ENCODE data around the gene CTSL.

Gene CTSL

DNA sequence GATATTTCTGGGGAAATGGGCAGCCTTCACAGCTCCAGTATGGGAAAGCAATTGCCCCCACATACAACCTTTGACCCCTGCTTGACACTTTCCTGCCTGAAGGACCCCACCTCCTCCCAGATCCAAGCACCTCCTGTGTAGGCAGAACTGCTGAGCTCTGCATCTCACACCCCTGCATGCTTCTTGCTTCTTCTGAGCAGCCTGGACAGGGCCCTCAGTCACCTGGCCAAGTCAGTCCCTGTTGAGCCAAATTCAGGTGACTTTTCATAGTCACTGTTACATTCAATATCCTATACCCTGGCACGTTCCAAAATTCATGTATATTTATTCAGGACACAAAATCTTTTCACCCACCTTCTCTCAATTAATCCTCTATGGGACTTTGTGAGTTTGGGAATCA lies 30.4 kb upstream of the CTSL start:
- Histone ChIP-seq H4K20me1 (peaks cover 0 to 28% (median 0%) of the 10 kb centered on the region in 11 experiments; a peak in 3 of 22 replicates), H3K4me3 (no peak overlapping the region), H3K9me3 (replicated peaks in 1 of 11) (peaks cover 17 to 39% (median 22%) of the 10 kb centered on the region in 11 experiments; a peak in 21 of 22 replicates), H3K27me3 (no peaks in the 10 kb centered on the region), H3K9ac (no peak overlapping the region), H3K4me2 (peak overlapping the region in 1 of 11 experiments; percentile 27; a peak in 2 of 22 replicates), H3K36me3 (peaks cover 0 to 94% (median 0%) of the 10 kb centered on the region in 11 experiments; a peak in 6 of 22 replicates), H3K27ac (no peak overlapping the region), H3K4me1 (peaks cover 0 to 70% (median 0%) of the 10 kb centered on the region in 10 experiments; a peak in 5 of 20 replicates)
- TF ChIP-seq Cebpa-rat (IDR thresholded peaks at IDR 0.05): no peak

DNA sequence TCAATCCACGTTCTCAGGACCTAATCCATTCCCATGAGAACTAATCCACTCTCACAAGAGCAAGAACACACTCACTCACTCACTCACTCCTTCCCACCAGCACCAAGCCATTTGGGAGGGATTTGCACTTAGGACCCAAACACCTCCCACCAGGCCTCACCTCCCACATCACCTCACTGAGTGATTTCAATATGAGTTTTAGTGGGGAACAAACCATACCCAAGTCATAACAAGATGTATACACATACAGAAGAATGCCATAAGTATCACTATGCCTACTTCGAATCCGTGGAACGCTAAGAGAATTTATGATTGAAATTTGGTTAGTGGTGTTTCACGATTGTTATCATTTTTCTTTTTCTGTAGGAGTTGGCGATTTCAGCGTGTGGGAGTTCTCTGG lies 29.3 kb upstream of the CTSL start:
- H3K4me1 ChIP-seq: peaks cover 0 to 61% (median 0%) of the 10 kb centered on the region in 10 experiments; a peak in 5 of 20 replicates
- TF ChIP-seq Cebpa-rat (IDR thresholded peaks at IDR 0.05): no peak
- peak overlapping the region in 3 of 11 experiments; percentile 23 to 54 (median 38); a peak in 3 of 22 replicates for H3K4me2 ChIP-seq
- peaks cover 17 to 30% (median 22%) of the 10 kb centered on the region in 11 experiments; a peak in 21 of 22 replicates for H3K9me3 ChIP-seq (replicated peaks in 1 of 11)
- H3K4me3 ChIP-seq: no peak overlapping the region
- no peak overlapping the region for H3K9ac ChIP-seq
- H3K36me3 ChIP-seq: peaks cover 0 to 91% (median 0%) of the 10 kb centered on the region in 11 experiments; a peak in 6 of 22 replicates
- no peaks in the 10 kb centered on the region for H3K27me3 ChIP-seq
- no peak overlapping the region for H3K27ac ChIP-seq
- peaks cover 0 to 28% (median 0%) of the 10 kb centered on the region in 11 experiments; a peak in 3 of 22 replicates for H4K20me1 ChIP-seq

DNA sequence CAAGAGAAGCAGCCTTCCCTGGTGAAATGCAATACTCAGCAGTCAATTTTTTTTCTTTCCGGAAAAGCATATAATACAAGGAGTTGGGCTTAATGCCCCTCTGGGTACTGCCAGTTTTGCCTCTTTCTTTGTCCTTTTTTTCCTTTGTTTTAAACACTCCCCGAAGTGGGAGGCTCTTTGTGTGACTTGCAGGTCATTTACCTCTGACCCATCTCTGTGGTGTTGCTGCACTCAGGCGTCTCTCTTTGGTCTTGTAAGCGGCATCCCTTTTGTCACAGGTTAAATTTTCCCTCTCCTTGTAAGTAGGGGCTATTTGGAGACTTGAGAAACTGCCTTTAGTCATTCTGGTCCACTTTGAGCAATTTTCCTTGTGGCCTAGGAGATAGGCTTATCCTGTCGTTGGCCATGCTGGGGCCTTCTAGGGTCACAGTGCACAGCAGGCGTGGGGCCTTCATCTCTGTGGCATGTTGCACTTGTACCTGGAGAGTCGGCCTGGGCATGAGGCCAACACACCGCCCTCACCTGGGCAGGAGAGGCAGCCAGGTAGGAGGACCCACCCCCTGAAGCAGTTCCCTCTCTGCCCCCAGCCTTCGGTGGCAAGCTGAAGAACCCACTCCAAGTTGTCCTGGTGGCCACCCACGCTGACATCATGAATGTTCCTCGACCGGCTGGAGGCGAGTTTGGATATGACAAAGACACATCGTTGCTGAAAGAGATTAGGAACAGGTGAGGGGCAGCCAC lies 27.7 kb upstream of the CTSL start:
- peaks cover 0 to 28% (median 0%) of the 10 kb centered on the region in 11 experiments; a peak in 3 of 22 replicates for H4K20me1 ChIP-seq
- no peak overlapping the region for H3K4me2 ChIP-seq
- H3K9me3 ChIP-seq (replicated peaks in 1 of 11): peaks cover 8 to 16% (median 12%) of the 10 kb centered on the region in 11 experiments; a peak in 21 of 22 replicates
- TF ChIP-seq Cebpa-rat (IDR thresholded peaks at IDR 0.05): no peak
- H3K4me1 ChIP-seq: peaks cover 0 to 62% (median 2%) of the 10 kb centered on the region in 10 experiments; a peak in 5 of 20 replicates
- H3K27me3 ChIP-seq: no peaks in the 10 kb centered on the region
- no peak overlapping the region for H3K4me3 ChIP-seq
- H3K36me3 ChIP-seq: peaks cover 0 to 98% (median 0%) of the 10 kb centered on the region in 11 experiments; a peak in 6 of 22 replicates
- no peak overlapping the region for H3K27ac ChIP-seq
- H3K9ac ChIP-seq: no peak overlapping the region

DNA sequence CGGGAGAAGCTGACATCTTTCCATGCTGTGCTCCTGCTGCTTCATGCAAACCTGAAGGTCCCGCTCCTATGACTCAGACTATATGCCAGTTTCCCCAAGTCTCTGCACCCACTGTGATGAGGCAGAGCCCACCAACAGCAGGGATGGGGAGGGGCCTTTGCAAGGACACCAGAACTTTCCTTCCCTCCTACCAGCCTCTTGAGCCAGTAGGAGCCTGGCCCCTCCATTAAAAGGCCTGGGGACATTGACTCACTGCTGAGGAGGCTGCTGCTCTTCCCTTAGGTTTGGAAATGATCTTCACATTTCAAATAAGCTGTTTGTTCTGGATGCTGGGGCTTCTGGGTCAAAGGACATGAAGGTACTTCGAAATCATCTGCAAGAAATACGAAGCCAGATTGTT lies 26.1 kb upstream of the CTSL start:
- peaks cover 0 to under 1% (median 0%) of the 10 kb centered on the region in 11 experiments; a peak in 1 of 22 replicates for H3K9me3 ChIP-seq (replicated peaks in 1 of 11)
- 0 out of 22 replicates have a peak overlapping the region, but pooled peaks of 2 of the 11 experiments have one; percentile 8 to 13 for H3K4me2 ChIP-seq
- H3K9ac ChIP-seq: no peak overlapping the region
- H3K4me3 ChIP-seq: no peak overlapping the region
- TF ChIP-seq Cebpa-rat (IDR thresholded peaks at IDR 0.05): no peak
- H3K36me3 ChIP-seq: peaks cover 0 to 91% (median 0%) of the 10 kb centered on the region in 11 experiments; a peak in 6 of 22 replicates
- H3K27ac ChIP-seq: no peak overlapping the region
- H3K4me1 ChIP-seq: peaks cover 0 to 62% (median 3%) of the 10 kb centered on the region in 10 experiments; a peak in 7 of 20 replicates
- H3K27me3 ChIP-seq: no peaks in the 10 kb centered on the region
- peaks cover 0 to 15% (median 0%) of the 10 kb centered on the region in 11 experiments; a peak in 3 of 22 replicates for H4K20me1 ChIP-seq

DNA sequence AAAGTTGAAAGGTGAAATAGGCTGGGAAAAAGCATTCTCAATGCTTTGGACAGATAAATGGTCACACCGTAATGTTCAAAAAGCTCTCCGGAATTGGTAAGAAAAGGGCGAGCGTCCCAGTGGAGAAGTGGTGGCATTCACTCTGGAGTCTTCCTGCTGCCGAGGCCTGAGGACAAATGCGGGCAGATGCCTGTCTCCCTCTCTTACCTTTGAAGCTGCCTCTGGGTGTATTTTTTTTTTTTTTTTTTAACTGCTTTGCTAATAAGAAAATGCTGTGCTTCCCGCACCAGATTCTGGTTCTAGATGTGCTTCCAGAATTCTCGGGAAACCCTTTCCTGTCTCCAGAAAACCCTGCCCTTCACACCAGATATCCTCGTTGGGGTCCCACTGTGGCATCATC lies 24.4 kb upstream of the CTSL start:
- H3K4me1 ChIP-seq: peaks cover 0 to 66% (median 4%) of the 10 kb centered on the region in 10 experiments; a peak in 7 of 20 replicates
- no peaks in the 10 kb centered on the region for H3K27me3 ChIP-seq
- no peak for TF ChIP-seq Cebpa-rat (IDR thresholded peaks at IDR 0.05)
- H4K20me1 ChIP-seq: peaks cover 0 to 1% (median 0%) of the 10 kb centered on the region in 11 experiments; a peak in 2 of 22 replicates
- no peak overlapping the region for H3K4me3 ChIP-seq
- peaks cover 0 to 7% (median 0%) of the 10 kb centered on the region in 11 experiments; a peak in 2 of 22 replicates for H3K9me3 ChIP-seq (replicated peaks in 1 of 11)
- peak overlapping the region in 1 of 11 experiments; percentile 21; a peak in 1 of 22 replicates for H3K4me2 ChIP-seq
- H3K27ac ChIP-seq: no peak overlapping the region
- peaks cover 0 to 88% (median 0%) of the 10 kb centered on the region in 11 experiments; a peak in 7 of 22 replicates for H3K36me3 ChIP-seq
- no peak overlapping the region for H3K9ac ChIP-seq

DNA sequence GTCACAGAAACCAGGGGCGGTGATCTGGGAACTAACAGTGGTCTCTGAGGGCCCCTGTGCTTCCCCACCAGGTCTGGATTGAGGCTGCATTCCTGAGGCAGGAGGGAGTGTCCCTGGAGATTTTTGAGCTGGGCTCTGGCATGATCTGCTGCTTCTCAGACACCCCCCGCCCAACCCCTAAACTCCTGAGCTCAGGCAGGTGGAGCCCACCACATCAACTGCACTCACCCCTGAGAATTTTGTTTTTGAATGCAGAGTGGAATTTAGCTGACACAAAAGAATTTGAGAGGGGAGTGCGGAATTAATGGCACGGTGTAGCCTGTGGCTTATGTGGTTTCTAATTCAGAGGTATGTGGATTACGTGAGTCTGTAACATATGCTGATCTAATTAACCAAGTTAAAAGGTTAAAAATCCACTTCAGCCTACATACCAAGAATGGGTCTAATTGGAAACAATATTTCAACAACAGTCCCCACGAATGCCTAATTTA lies 23.9 kb upstream of the CTSL start:
- Histone ChIP-seq H3K4me1 (peaks cover 0 to 66% (median 4%) of the 10 kb centered on the region in 10 experiments; a peak in 8 of 20 replicates), H3K36me3 (peaks cover 0 to 88% (median 0%) of the 10 kb centered on the region in 11 experiments; a peak in 7 of 22 replicates), H3K27me3 (no peaks in the 10 kb centered on the region), H3K9me3 (replicated peaks in 1 of 11) (peaks cover 0 to 12% (median 0%) of the 10 kb centered on the region in 11 experiments; a peak in 2 of 22 replicates), H3K4me2 (peak overlapping the region in 2 of 11 experiments; percentile 9 to 21; a peak in 1 of 22 replicates), H3K4me3 (no peak overlapping the region), H3K9ac (peak overlapping the region in 1 of 11 experiments; percentile 21; a peak in 1 of 22 replicates), H4K20me1 (no peaks in the 10 kb centered on the region; a peak in 2 of 22 replicates), H3K27ac (no peak overlapping the region)
- no peak for TF ChIP-seq Cebpa-rat (IDR thresholded peaks at IDR 0.05)

DNA sequence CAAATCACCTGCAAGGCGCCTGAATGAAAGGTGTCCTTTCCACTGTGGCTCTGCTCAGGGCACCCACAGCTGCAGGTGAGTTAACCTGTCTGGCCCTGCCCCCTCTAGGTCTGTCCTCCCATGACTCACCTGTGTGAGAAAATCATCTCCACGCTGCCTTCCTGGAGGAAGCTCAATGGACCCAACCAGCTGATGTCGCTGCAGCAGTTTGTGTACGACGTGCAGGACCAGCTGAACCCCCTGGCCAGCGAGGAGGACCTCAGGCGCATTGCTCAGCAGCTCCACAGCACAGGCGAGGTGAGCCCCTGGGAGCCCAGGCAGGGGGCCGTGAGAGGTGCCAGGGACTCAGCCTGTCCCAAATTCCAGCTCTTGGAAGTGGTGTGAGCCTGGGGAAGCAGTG lies 23.0 kb upstream of the CTSL start:
- Histone ChIP-seq H3K27me3 (no peaks in the 10 kb centered on the region), H3K4me1 (peaks cover 2 to 68% (median 10%) of the 10 kb centered on the region in 10 experiments; a peak in 18 of 20 replicates), H3K4me2 (peak overlapping the region in 1 of 11 experiments; percentile 23; a peak in 1 of 22 replicates), H3K36me3 (peaks cover 0 to 88% (median 0%) of the 10 kb centered on the region in 11 experiments; a peak in 7 of 22 replicates), H3K27ac (no peak overlapping the region), H3K9ac (no peak overlapping the region), H3K4me3 (no peak overlapping the region), H4K20me1 (no peaks in the 10 kb centered on the region; a peak in 2 of 22 replicates), H3K9me3 (replicated peaks in 1 of 11) (peaks cover 0 to 15% (median 0%) of the 10 kb centered on the region in 11 experiments; a peak in 2 of 22 replicates)
- TF ChIP-seq Cebpa-rat (IDR thresholded peaks at IDR 0.05): no peak

DNA sequence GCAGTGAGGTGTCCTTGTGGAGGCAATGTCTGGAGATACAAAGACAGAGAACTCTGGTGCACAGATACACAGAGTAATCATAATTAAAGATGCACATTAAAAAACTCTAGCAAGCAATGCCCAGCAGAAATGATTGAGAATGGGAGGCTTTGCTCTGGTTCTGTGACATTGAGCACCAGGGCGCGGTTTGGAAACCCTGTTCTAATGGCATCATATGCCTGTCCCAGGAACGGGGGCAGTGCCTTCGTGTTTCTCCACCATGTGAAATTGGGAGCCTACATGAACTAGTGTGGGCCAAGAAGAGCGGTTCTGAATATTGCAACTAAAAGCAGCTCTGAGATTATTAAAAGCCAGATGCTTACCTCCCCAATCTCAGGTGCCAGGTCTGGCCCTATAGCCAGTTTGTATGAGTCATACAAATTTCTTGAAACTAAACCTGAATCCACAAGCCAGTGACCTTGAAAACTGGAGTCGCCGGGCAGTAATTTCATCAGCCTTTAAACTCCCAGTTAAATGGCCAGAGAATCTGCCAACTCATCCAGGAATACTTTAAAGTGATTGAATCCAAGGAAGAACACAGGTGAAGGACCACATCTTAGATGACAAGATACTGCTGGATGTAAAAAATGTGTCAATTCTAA lies 22.2 kb upstream of the CTSL start:
- H3K27me3 ChIP-seq: no peaks in the 10 kb centered on the region
- H3K4me3 ChIP-seq: no peak overlapping the region
- H3K36me3 ChIP-seq: peaks cover 0 to 82% (median 0%) of the 10 kb centered on the region in 11 experiments; a peak in 7 of 22 replicates
- TF ChIP-seq Cebpa-rat (IDR thresholded peaks at IDR 0.05): no peak
- H3K4me1 ChIP-seq: peaks cover 9 to 76% (median 18%) of the 10 kb centered on the region in 10 experiments; a peak in 19 of 20 replicates
- H3K9me3 ChIP-seq (replicated peaks in 1 of 11): peaks cover 0 to 15% (median 0%) of the 10 kb centered on the region in 11 experiments; a peak in 2 of 22 replicates
- H3K4me2 ChIP-seq: peak overlapping the region in 3 of 11 experiments; percentile 68 to 71 (median 69); a peak in 4 of 22 replicates
- H3K9ac ChIP-seq: no peak overlapping the region
- H4K20me1 ChIP-seq: no peaks in the 10 kb centered on the region; a peak in 1 of 22 replicates
- peak overlapping the region in 1 of 11 experiments; percentile 19; a peak in 1 of 22 replicates for H3K27ac ChIP-seq
